HG03442 (cell line): ENCODE measurements around the gene CPNE4.
A peak's percentile ranks its signal among the peaks of the same experiment; 100 is the strongest.

Experiments used
- ATAC-seq: cut with Tn5 transposase; IDR thresholded peaks from one replicate; pipeline ENCODE4 v1.9.1; 2021; ENCODE audit warnings: mild to moderate bottlenecking, moderate library complexity; ENCODE audit not compliant: unreplicated experiment

CPNE4 gene

DNA sequence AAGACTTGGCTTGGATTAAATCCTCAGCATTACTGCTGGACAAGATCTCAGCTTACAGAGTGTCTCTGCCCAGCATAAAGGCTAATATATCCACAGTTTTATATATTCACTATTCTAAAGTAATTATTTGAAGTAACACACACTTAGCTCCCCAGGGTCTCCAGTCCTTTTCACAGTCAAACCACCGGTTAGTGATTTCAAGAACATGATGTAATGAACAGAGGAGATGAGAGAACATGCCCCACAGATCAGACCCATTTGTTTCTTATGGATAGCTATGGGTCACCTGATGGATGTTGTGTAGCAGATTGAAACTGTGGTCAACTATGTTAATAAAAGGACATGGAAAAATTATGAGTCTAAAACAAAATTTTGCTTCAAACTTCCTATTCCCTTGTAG lies 487.2 kb downstream of the CPNE4 start:
- ATAC-seq = no peak

DNA sequence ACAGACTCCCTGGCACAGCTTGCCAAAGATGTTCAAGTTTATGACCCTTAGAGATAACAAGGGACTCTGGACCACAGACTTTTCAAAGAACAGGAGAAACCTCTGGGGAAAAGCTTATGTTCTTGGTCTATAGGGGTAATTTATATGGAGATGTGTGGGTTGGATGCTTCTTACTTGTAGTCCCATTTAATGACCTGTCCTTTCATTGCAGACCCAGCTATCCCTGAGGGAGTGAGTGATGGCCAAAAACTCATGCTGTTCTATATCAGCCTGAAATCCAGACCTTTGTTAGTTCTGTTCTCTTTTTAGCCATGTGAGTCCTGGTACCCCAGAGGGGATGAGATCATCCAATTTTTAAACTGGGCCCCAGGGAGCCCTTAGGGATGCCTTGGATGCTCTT lies 488.4 kb downstream of the CPNE4 start:
- ATAC-seq = no peak

DNA sequence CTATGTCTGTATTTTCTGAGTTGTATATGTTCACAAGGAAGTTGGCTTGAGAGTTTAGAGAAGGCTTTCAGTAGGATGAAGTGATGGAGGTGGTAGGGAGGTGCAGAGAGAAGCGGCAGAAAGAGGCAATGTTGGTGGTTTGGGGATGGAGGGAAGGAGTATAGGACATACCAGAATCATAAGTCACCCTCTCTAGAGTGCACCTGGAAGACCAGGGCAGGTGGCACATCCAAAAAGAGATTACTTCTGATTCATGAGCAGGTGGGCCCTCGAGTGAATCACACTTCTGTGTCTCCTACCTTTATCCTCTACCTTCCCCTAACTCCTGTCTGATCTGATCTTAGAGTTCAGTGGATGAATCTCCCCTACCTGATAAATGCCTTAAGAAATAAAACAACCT lies 490.3 kb downstream of the CPNE4 start:
- ATAC-seq = no peak

DNA sequence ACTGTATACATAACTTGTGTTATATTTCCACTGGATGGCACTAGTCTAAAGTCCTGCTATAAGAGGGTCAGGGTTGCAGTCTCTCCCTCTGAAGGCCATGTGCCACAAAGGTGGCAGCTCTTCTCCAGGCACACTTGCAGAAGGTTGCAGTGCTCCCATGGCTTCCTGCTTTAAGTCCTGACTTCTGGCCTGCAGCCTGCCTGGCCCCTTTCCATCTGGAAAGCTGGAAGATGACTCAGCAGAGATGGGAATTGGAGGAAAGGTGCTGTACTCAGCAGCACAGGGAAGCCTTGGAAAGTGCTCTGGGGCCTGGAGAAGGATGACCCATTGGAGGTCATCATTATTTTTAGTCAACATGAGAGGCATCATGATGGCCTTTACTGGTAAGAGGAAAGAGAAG lies 491.1 kb downstream of the CPNE4 start:
- ATAC-seq = no peak

DNA sequence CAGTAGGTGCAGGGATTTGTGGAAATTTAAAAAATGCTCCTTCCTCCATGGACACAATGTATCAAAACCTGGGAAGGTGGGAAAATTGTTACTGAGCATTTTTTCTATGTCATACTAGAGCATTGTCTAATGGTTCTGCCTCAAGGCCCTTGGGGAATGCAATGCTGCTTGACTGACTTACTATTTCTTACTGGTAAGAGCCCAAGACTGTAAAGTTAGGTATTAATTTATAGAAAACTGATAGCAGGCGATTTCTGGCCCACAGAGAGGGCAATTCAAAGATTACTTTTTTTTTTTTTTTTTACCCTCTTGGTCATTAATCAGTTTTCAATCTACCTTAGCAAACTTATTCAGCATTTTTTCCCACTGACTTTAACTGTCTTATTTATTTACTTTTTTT lies 493.5 kb downstream of the CPNE4 start:
- no peak for ATAC-seq

DNA sequence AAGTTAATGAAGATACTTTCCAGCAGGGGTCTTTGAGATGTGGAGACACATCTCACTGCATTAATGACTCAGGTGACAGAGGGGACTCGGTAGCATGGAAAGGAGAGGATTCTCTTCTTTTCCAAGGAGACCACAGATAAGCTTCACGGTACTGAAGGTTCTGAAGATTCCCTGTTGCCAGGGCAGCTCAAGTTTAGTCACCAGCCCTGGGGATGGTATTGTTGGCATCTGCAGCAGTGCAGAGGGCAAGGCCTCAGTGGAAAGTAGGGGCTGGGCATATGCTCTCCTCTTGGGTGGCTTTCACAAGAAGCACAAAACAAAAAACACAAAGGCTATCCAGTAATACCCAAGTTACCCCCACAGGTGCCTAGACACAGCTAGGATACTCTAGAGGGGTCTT lies 494.0 kb downstream of the CPNE4 start:
- no peak for ATAC-seq

DNA sequence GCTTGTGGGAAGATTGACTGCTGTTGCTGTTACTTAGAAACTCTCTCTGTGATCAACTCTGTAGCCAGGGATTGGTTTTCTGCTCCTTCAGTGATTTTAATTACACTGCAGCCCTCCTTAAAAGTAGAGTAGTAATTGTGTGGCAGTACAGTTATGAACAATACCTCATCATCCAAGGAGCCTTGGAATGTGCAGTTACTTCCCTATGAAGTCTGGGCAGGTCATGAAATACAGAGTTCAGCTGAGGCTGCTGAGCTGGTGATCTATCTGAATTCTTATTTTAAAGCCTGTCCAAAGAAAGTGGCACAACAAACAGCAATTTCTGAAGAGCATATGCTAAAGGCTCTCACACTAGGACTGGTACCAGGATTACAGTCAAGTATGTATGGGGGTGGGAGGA lies 494.7 kb downstream of the CPNE4 start:
- no peak for ATAC-seq

GRCh38 chr3:131538968-131539367 lies 495.8 kb downstream of the CPNE4 start:
- ATAC-seq = no peak

- ATAC-seq = no peak
Measured at GRCh38 chr3:131537531-131537930, 497.3 kb downstream of the CPNE4 start.

- no peak for ATAC-seq
Measured at GRCh38 chr3:131535596-131535995, 499.2 kb downstream of the CPNE4 start.

- no peak for ATAC-seq
Measured at GRCh38 chr3:131535131-131535530, 499.7 kb downstream of the CPNE4 start.

DNA sequence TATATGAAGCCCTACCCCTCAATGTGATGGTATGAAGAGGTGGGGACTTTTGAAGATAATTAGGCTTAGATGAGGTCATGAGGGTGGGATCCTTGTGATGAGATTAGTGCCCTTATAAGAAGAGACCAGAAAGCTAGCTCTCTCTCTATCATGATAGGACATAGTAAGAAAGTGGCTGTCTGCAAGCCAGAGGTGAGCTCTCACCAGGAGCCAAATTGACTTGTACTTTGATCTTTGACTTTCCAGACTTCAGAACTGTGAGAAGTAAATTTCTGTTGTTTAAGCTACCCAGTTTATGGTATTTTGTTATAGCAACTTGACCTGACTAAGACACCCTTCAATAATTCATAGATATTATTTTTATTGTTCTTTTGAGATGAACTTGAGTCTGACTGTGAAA lies 502.2 kb downstream of the CPNE4 start:
- ATAC-seq = no peak

DNA sequence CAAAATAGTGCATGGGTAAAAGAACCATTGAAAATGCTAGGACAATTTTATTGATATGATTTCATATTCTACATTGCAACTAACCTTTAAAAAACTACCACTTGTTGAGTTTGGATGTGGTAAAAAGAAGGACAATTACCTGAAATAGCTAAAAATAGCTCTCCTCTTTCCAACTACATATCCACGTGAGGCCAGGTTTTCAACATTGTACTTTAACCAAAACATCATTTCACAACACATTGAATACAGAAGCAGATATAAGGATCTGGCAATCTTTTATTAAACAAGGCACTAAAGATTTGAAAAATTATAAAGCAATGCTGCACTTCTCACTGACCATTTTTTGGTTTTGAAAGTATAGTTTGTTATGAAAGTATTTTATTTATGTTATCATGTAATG lies 504.0 kb downstream of the CPNE4 start:
- ATAC-seq = no peak

GRCh38 chr3:131530388-131530787 lies 504.4 kb downstream of the CPNE4 start:
- ATAC-seq = no peak

DNA sequence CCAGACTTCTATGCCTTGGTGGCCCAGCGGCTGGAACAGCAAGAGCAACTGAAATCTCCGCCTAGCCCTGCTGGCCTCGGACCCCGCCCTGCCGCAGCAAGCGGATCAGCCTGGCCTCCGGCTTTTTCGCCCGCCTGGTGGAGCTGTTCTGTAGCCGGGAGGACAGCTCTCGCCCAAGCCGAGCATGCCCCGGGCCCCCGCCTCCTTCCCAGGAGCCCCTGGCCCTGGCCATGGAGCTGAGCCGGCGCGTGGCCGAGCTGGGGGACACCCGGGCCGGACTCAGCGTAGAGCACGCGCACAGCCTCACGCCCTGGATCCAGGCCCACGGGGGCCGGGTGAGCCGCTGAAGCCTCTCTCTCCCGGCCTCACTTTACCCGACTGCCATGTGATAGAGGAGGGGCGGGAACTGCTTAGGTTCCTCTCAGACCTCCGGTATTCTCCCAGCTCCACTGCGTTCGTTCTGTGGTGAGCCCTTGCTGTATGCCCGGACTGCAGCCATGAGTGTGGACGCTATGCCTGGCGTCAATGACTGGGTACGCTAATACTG lies 507.9 kb downstream of the CPNE4 start:
- no peak for ATAC-seq

DNA sequence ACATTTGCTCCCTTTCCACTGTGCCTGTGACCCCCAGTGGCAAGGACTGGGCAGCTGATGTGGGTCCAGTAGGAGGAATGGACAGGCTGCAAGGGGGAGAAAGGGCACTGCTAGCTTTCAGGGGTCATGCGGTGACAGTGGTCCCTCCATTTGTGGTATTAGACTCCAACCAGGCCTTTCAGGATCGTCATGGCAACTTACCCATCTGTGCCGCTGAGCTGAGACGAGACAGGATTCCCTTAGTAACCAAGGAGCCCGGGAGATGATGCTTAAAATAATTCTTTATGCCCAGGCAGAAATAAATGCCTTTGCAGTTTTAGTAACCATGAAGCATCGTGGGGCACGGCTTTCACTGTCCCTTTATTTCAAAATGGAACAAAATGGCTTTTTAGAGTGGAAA lies 516.1 kb downstream of the CPNE4 start:
- no peak for ATAC-seq

DNA sequence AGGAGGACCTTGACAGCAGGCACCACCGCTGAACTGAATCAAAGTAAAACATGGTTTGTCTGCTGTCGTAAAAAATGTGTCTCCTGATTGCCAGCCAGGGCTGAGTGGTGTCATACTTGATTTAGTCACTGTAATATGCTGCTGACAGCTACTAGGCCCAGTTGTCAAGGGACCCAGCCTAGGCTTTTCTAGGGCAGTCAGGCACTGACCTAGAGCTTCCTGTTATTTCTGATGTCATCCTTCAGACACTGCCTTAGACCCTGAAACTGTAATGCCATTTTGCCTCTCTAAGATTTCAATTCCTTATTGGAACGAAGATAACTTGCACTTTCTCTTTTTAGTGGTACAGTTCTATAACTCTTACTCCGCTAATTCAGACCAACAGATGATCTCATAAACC lies 529.4 kb downstream of the CPNE4 start:
- no peak for ATAC-seq

GRCh38 chr3:131503320-131503635 lies 531.5 kb downstream of the CPNE4 start:
- no peak for ATAC-seq

- peak; percentile 95 for ATAC-seq
Measured at GRCh38 chr3:131502530-131503319, 532.1 kb downstream of the CPNE4 start, which contains the start of gene MRPL3. Gene MRPL3, minus strand, starts transcription at chr3:131502971. Its CDS starts 150 bp downstream, at chr3:131502821.

DNA sequence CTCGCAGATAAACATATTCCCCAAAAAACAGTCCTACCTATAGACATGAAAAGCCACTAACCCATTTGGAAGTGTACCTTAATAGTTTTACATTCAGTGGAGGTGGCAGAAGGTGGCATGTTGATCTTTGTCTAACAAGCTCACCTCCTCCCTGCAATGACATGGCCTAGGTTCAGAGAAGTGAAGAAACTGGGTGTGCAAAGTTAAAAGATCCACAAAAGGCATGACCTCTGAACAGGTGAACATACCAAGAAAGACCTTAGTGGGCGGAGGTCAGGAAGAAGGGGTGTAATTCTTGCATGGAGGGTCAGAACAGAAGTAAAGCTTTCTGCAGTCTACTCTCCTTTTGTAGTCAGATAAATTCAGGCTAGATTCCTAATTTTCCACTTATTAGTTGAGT lies 532.9 kb downstream of the CPNE4 start:
- no peak for ATAC-seq

GRCh38 chr3:131494706-131495105 lies 540.1 kb downstream of the CPNE4 start:
- no peak for ATAC-seq

- ATAC-seq = no peak
Measured at GRCh38 chr3:131491775-131492174, 543.0 kb downstream of the CPNE4 start.

DNA sequence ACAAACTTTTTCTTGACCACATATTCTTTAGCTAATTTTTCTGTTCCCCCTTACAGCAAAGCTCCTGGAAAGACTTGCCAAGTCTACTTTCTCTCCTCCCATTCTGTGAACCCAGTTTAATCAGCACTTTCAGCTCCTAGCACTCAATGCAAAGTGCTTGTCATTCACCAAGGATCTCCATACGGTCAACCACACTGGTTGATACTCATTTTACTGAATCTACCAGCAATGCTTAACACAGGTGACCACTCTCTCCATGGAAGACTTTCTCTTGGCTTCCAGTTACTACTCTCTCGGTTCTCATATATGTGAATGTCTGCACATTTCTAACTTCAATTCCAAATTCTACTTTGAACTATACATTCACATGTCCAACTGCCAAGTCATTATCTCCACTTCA lies 543.7 kb downstream of the CPNE4 start:
- ATAC-seq = no peak
